T-helper 2 cell treated with Interferon-gamma antibody and Interleukin-4, amounts not matched to agents 100 ng/mL and 5 ng/mL, for 36 hours (primary cell): Measurements from ENCODE around the gene REEP1. TPM values are rescaled to one million over a fixed set of nuclear protein-coding genes. Genes with fewer than 3 reads are reported as not detected.
"Not testable (repeated sequence)": the region's sequence is repeated elsewhere in the genome, so short reads cannot be mapped to it uniquely, and the experiment has no call there.

Experiments used
- intact Hi-C: fragments of 100-400 bp; cut with micrococcal nuclease; formaldehyde crosslinking; loops from one replicate; pipeline ENCODE4 v1.15.1; 2023
- total RNA-seq: library from RNA; stranded (reverse); gene quantifications from 2 replicates; pipeline ENCODE4 v1.2.3, GENCODE V29; 2022

The REEP1 gene
- total RNA-seq, 1 donor from 2014 or later, result 0.57 TPM

- intact Hi-C loops, result no loop called here
Measured at GRCh38 chr2:86350751-86351150, 13.3 kb upstream of the REEP1 start.

- intact Hi-C loops, result no loop called here
Measured at GRCh38 chr2:86347401-86347800, 10.0 kb upstream of the REEP1 start.

- intact Hi-C loops, result not testable (repeated sequence)
Measured at GRCh38 chr2:86345783-86346370, 8.5 kb upstream of the REEP1 start.

GRCh38 chr2:86344404-86344803, 7.0 kb upstream of the REEP1 start:
- intact Hi-C loops, result no loop called here

GRCh38 chr2:86342488-86342887, 5.1 kb upstream of the REEP1 start:
- intact Hi-C loops, result no loop called here

- intact Hi-C loops, result no loop called here
Measured at GRCh38 chr2:86341470-86341869, 4.0 kb upstream of the REEP1 start.

- intact Hi-C loops, result no loop called here
Measured at GRCh38 chr2:86338778-86339295, 1.4 kb upstream of the REEP1 start.

GRCh38 chr2:86336675-86337243, 667 bp downstream of the REEP1 start:
- intact Hi-C loops, result no loop called here

- intact Hi-C loops, result no loop called here
Measured at GRCh38 chr2:86335865-86336674, 1.4 kb downstream of the REEP1 start.

GRCh38 chr2:86333378-86333777, 4.0 kb downstream of the REEP1 start:
- intact Hi-C loops, result no loop called here

GRCh38 chr2:86332654-86333053, 4.8 kb downstream of the REEP1 start:
- intact Hi-C loops, result no loop called here

- intact Hi-C loops, result no loop called here
Measured at GRCh38 chr2:86331384-86331783, 6.0 kb downstream of the REEP1 start.

GRCh38 chr2:86330001-86330400, 7.4 kb downstream of the REEP1 start:
- intact Hi-C loops, result no loop called here

GRCh38 chr2:86323273-86324021, 14.0 kb downstream of the REEP1 start:
- intact Hi-C loops, result no loop called here

- intact Hi-C loops, result no loop called here
Measured at GRCh38 chr2:86319700-86320580, 17.5 kb downstream of the REEP1 start.

- intact Hi-C loops, result no loop called here
Measured at GRCh38 chr2:86315084-86315483, 22.3 kb downstream of the REEP1 start.

- intact Hi-C loops, result no loop called here
Measured at GRCh38 chr2:86314125-86314524, 23.3 kb downstream of the REEP1 start.

- intact Hi-C loops, result no loop called here
Measured at GRCh38 chr2:86313341-86313740, 24.1 kb downstream of the REEP1 start.

- intact Hi-C loops, result no loop called here
Measured at GRCh38 chr2:86311879-86312278, 25.5 kb downstream of the REEP1 start.

- intact Hi-C loops, result no loop called here
Measured at GRCh38 chr2:86309966-86310365, 27.5 kb downstream of the REEP1 start.
